IPS-NIHi11 (cell line): Measurements from ENCODE around the gene SH3PXD2A.

Source experiments
- DNase-seq: peaks from one replicate; pipeline ENCODE4 v3.0.0; 2012; ENCODE audit warnings: mixed read lengths, low spot score

SH3PXD2A gene

GRCh38 chr10:103874730-103875129 lies 19.4 kb upstream of the SH3PXD2A start:
- no peak for DNase-seq

- no peak for DNase-seq
Measured at GRCh38 chr10:103872137-103872931, 17.0 kb upstream of the SH3PXD2A start.

- DNase-seq: no peak
Measured at GRCh38 chr10:103871006-103871405, 15.6 kb upstream of the SH3PXD2A start.

GRCh38 chr10:103870516-103870915 lies 15.1 kb upstream of the SH3PXD2A start:
- no peak for DNase-seq

DNA sequence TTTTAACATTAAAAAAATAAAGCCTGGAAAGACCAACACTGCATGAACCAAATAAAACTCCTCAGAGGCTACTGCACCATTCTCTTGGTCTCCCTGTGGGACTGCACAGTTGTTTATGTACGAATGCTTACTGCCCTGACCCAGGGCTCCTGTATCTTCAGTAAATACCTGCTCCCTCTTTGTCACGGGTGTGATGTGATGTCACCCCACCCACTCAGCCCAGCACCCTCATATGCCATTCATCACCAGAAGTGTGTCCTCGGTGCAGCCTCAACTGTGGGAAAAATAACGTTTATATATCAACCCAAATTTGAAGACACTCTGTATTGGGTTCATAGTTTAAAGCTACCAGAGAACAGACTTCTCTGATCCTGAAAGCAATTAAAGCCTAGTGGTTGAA lies 14.0 kb upstream of the SH3PXD2A start:
- DNase-seq: no peak

- DNase-seq: no peak
Measured at GRCh38 chr10:103868200-103868599, 12.8 kb upstream of the SH3PXD2A start.

- no peak for DNase-seq
Measured at GRCh38 chr10:103861505-103861904, 6.1 kb upstream of the SH3PXD2A start.

- DNase-seq: peak; percentile 74
Measured at GRCh38 chr10:103859161-103860086, 4.0 kb upstream of the SH3PXD2A start.

DNA sequence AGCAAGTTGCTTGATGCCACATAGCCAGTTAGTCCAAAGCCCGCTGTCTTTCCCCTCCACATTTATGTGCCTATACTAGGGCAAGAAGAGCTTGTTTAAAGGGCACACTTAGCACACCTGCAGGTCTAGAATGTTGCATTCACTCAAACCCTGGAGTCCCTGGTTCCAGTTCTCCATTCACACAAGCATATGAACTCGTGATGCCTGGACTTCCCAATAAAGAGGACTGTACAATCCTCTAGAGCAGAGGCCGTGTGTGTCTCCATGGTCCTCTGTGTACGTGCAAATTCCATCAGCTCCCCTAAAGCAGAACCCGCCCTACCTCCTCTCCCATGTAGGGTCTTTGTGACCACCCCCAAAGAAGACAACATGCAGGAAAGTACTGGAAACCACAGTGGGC lies 3.0 kb upstream of the SH3PXD2A start:
- no peak for DNase-seq

GRCh38 chr10:103856797-103857170 lies 1.4 kb upstream of the SH3PXD2A start:
- DNase-seq: no peak

DNA sequence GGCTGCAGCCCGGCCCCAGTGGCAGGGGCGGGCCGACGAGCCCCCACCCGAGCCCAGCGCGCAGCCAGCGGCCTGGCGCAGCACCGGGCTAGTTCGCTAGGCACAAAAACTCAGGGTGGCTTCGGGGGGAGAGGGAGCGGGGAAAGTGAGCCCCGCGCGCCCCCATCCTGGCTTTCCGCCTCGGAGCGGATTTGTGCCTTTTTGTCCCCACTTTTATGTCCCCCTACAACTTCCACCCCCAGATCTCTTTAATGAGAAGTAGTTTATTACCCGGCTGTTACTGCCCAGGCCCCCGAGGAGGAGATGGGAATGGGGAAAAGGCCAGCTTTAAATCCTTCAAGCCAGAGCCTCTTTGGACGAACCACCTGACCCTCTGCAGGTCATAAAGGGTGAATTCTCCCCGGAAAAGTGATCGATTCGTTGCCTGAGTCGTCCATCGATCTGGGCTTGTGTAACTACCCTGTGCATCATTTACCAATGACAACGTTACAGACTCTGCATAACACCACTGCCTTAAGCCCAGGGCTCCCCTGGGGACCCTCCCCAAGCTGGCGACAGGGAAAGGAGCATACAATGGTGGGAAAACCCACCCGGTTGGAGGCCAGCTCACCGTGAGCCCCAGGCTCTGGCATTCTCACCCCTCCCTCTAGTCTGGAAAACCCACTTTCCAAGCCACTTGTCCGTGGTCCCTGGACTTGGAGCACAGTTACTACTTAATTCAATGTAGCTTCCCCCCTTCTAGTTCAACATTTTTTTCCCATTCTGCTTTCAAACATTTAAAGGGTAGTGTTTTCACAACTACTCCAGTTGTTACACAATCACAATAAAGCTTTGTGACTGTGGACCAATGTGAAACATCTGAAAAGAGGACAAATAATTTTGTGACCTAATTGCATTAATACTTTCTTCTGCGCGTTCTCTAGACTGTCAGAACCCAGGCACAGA lies 748 bp upstream of the SH3PXD2A start:
- no peak for DNase-seq

- DNase-seq: peak; percentile 41
Measured at GRCh38 chr10:103854686-103855391, 537 bp downstream of the SH3PXD2A start.

GRCh38 chr10:103854265-103854685 lies 1.1 kb downstream of the SH3PXD2A start:
- peak; percentile 53 for DNase-seq

DNA sequence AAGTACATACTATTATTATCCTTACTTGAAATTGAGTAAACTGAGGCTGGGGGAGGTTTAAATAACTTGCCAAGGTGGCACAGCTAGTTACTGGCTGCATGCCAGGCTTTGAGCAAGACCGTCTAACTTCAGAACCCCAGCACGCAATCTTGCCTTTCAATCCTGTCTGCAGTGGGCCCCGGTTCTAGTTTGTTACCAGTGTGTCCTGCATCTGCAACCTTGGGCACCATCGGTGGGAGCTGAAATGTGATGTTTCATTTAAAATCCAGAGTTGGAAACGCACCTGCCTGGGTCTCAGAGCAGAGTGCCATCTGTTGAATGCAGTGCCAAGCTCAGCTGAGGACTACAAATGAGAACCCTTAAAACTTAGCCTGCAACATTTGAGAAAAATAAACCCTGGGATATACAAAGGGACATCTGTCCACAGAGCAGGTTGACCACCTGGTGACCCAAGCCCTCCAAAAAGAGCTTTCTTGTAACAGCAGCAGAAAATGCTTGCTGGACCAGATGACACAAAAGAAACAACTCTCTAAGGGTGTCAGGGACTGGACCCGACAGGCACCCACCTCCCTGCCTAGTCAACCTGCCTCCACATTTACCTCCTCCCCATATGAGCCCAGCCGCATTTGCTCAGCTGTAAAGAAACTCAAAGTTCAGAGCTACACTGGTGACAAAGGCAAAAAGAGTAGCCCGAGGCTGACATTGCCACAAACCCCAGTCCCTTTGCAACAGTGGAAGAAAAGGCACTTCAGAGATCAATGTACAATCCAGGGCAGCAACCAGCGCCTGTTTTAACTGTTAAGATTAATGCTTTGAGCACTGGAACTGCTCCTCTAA lies 1.7 kb downstream of the SH3PXD2A start:
- no peak for DNase-seq

GRCh38 chr10:103852856-103853255 lies 2.5 kb downstream of the SH3PXD2A start:
- no peak for DNase-seq

GRCh38 chr10:103852189-103852711 lies 3.1 kb downstream of the SH3PXD2A start:
- DNase-seq: no peak

DNA sequence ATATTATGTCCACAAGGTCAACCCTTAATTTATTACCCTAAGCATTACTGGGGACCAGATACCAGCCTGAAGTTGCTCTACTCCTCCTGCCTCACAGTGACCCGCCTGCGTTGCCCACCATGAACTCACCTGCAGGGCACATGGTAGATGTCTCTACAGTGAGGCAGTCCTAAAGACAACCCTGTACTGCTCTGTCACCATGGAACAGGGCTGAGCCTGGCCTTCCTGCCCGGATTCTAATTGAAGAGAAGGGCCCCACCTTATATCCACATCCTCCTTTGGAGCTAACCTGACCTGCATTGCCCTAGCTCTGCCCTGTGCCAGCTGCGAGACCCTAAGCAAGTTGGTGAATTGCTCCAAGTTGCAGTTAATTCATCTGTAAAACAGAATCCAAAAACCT lies 4.1 kb downstream of the SH3PXD2A start:
- DNase-seq: no peak

- no peak for DNase-seq
Measured at GRCh38 chr10:103850572-103850895, 4.8 kb downstream of the SH3PXD2A start.

DNA sequence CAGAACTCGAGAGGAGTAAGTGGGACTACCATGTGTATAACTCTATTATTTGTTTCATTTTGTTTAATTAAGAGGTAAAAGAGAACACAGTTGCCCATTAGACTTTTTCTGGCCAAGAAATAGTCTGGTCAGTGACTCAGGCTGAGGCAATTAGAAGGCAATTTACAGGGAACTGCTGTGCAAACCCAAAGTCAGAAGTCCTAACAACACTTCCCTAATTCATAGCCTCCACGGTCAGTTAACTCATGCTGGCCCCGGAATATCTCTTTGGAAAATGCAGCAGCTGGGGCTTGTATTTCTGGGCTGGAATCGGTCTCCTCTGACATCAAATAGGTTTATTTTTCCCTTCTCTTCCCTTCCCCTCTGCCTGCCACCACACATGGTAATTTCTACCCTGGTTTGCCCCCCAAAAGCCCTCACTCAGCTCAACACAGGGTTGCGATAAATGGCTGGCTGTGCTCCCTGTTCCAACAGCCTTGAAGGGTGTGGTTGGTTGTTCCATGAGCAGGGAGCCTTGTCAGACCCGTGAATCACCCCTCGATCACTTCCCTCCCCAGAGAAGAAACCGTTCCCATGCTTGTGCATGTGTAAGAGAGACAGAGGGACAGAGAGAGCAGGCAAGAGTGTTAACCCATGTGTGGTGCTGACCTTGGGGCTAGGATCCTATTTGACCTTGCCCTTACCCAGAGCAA lies 5.3 kb downstream of the SH3PXD2A start:
- no peak for DNase-seq
